ENCODE results near the gene TAF6.

Gene TAF6

DNA sequence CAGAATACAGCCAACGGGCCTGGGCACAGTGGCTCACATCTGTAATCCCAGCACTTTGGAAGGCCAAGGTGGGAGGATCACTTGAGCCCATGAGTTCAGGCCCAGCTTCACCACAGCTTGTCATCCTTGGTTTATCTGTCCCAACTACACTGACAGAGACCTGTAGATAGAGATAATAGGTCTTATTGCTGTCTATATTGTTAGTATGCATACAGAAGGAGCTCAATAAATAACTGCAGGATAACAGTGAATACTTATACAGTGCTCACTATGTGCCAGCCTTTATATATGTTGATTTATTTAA lies 1.5 kb upstream of the TAF6 start:
- no peak for DNase-seq (ENCODE audit: low read depth)

DNA sequence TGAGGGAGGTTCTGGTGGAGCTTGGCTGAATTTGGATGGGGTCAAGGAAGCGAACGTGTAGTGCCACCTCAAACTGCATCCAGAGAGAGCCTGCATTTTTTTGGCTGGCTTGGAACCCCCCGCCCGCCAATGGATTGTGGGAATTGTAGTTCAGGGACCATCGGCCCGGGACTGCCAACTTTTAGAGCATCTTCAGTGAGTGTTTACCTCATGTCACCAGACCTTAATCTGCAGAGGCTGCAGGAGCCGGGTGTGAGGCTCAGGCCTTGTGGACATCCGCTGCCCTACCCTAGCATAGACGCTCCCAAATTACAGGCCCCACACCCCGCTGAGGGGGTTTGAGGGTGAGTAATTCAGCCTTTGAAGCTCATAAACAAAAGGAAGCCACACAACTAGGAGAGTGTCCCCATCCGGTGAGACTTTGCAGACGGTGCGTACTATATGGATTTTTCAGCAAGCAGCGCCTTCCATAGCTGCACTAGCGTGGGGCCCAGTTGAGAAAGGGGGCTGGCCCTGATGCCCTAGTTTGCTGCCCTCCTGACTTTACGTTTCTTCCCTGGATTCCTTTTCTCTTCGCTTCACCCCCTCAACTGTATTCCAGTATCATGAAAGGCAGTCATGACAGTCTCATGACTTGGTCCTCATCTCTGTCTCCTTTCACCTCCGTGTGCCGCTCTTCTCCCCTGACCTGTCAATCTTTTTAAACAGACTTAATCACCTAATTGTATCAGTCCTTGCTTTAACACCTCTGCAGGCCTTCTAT lies 993 bp upstream of the TAF6 start:
- DNase-seq (ENCODE audit: low read depth) = peak; percentile 75

DNA sequence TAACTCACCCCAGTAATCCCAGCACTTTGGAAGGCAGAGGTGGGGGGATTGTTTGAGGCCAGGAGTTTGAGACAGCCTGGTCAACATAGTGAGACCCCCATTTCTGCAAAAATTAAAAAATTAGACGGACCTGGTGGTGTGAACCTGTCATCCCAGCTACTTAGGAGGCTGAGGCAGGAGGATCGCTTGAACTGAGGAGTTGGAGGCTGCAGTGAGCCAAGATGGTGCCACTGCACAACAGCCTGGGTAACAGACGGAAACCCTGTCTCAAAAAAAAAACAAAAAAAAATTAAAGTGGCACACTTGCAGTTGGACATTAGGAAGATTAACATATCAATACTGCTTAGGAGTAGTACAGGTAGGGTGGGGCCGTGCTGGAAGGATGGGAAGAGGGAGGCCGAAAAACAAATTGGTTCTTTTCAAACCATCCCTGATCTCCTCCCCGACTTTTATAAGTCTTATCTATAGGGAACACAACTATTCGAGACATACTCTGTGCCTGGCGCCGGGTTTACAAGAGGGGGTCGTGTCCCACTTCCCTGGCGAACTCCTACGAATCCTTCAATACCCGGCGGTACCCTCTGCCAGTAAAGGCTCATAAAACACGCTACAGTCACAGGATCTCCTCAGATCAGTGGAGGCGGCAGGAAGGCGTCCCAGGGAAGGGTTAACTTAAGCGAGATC lies 628 bp downstream of the TAF6 start:
- no peak for DNase-seq (ENCODE audit: low read depth)

GRCh38 chr7:100115026-100115425 lies 4.1 kb downstream of the TAF6 start:
- DNase-seq (ENCODE audit: low read depth) = no peak

DNA sequence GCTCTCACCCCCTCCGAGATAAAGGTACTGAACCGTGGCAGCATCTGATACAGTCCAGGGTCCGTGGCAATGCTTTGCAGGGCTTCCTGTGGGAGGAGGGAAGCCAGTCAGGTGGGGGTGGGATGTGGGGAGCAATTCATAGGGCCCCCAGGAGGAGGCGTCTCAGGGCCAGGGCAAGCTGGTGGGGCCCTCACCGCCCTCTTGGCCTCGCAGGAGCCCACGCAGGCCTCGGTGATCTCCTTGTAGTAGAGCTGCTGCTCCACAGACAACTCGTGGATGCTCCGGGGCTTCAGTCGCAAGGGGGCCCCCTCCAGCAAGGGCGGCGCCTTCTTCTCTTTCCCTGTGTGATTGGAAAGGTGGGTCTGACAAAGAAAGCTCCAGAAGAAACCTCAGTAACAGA lies 7.2 kb downstream of the TAF6 start:
- DNase-seq (ENCODE audit: low read depth) = no peak

- DNase-seq (ENCODE audit: low read depth) = no peak
Measured at GRCh38 chr7:100111156-100111555, 8.0 kb downstream of the TAF6 start.

DNA sequence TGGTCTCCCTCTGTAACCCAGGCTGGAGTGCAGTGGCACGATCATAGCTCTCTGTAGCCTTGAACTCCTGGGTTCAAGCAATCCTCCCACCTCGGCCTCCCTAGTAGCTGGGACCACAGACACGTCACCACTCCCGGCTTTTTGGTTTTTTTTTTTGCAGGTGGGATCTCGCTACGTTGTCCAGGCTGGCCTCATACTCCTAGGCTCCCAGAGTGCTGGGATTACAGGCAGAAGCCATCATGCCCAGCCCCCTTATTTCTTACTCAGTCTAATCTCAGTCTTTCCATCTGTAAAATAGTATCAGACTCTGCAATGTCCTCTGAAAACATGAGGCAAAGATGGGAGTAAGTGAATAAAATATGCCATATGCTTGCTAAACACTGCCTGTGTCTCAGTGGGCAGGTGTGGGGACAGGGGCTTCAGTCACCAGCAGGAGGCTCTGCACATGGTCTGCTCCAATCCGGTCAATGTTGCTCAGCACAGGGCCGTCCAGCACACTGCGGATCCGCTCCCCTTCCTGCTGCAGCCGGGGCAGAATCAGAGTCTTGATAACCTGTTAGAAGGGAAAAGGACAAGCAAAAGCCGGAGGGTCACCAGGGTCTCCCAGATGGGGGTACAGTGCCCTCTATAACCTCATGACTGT lies 9.5 kb downstream of the TAF6 start:
- no peak for DNase-seq (ENCODE audit: low read depth)

GRCh38 chr7:100107890-100108289 lies 11.3 kb downstream of the TAF6 start:
- DNase-seq (ENCODE audit: low read depth) = no peak

DNA sequence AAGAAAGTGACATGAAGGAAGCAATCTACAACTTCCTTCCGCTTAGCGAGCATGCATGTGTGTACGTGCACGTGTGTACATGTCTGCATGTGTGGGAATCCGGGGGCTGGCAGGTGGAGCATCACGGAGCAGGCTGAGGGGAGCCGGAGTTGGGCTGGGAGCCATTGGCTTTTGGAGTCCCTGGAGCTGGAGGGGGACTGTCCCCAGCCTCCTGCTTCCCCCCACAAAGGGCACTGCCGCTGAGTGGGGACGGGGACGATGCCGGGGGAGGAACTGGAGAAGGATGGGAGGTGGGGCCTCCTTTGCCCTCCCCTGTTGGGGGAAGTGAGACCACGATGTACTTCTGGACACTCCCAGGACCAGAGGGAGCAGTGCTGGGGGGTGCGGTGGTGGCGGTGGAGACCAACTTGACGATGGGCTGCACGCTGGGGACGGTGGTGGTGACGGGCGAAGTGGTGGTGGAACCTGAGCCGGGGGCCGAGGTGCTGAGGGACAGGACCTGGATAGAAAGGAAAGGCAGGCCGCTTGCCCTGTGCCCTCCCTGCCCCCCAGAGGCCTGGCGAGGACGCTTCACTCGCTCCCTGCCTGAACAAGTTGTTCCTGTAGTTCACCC lies 11.9 kb downstream of the TAF6 start:
- DNase-seq (ENCODE audit: low read depth) = no peak

DNA sequence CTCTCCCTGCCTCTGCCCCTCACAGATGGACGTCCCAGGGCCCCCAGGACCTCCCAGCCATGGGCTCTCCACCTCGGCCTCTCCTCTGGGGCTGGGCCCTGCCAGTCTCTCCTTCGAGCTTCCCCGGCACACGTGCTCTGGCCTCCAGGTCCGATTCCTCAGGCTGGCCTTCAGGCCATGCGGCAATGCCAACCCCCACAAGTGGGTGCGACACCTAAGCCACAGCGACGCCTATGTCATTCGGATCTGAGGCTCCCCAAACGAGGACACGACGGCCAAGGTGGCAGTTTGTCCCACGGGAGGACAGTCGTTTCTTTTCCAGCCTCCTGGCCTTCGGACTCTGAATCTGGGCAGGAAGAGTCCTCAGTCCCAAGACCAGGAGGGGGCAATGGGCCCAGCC lies 12.5 kb downstream of the TAF6 start:
- DNase-seq (ENCODE audit: low read depth) = no peak

DNA sequence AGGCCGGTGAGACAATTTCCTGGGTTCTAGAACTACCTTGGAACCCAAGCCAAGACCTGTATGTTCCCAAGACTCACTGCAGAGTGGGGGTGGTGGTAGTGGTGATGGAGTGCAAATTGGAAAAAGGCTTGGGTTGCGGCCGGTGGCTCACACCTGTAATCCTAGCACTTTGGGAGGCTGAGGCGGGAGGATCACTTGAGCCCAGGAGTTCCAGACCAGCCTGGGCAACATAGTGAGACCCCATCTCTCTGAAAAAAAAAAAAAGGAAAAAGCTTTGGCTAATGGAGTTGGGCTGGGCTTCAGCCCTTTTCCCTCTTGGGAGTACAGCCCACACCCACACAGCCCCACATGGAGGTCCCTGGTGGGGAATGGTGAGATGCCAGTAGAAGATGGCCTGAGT lies 13.6 kb downstream of the TAF6 start:
- no peak for DNase-seq (ENCODE audit: low read depth)

GRCh38 chr7:100102950-100103840 lies 16.0 kb downstream of the TAF6 start:
- DNase-seq (ENCODE audit: low read depth) = peak; percentile 93

GRCh38 chr7:100101016-100101862 lies 17.9 kb downstream of the TAF6 start, which contains the start of the genes AP4M1 and MCM7:
Gene AP4M1 (plus strand): TSS chr7:100101643. CDS start chr7:100101715, 72 bp downstream.
Gene MCM7 (minus strand): TSS chr7:100101397. CDS start chr7:100101294, 103 bp downstream.
- peak; percentile 99 for DNase-seq (ENCODE audit: low read depth)

GRCh38 chr7:100100420-100101015 lies 18.6 kb downstream of the TAF6 start:
- DNase-seq (ENCODE audit: low read depth) = peak; percentile 97

DNA sequence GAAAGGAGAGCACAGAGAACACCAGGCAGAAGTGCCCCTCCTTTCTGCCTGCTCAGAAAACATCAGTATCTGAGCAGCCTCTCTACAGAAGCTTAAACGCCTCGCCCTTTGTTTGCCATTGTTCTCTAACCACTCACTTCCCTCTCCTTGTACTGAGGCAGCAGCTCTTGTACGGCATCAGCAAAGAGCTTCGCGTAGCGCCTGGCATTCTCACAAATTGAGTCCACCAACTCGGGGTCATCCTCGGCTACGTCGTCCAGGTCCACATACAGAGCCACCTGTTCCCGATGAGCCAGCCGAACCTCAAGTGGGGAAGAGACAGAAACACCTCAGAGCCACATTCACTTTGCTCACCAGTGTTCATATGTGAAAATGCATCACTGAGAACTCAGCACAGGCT lies 19.7 kb downstream of the TAF6 start:
- no peak for DNase-seq (ENCODE audit: low read depth)

- no peak for DNase-seq (ENCODE audit: low read depth)
Measured at GRCh38 chr7:100098913-100099312, 20.2 kb downstream of the TAF6 start.

DNA sequence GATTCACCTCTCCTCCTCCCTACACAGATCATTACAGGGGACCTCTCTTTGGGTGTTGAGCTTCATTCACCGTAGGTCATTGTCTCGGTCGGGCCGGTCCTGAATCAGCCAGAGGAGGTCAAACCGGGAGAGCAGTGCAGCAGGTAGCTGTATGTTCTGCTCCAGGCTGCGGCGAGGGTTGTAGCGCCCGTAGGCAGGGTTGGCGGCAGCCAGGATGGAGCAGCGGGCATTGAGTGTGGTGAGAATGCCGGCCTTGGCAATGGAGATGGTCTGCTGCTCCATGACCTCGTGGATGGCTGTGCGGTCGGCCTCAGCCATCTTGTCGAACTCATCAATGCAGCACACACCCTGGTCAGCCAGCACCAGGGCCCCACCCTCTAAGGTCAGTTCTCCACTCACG lies 23.5 kb downstream of the TAF6 start:
- no peak for DNase-seq (ENCODE audit: low read depth)

GRCh38 chr7:100095289-100095688 lies 23.9 kb downstream of the TAF6 start:
- DNase-seq (ENCODE audit: low read depth) = no peak

DNA sequence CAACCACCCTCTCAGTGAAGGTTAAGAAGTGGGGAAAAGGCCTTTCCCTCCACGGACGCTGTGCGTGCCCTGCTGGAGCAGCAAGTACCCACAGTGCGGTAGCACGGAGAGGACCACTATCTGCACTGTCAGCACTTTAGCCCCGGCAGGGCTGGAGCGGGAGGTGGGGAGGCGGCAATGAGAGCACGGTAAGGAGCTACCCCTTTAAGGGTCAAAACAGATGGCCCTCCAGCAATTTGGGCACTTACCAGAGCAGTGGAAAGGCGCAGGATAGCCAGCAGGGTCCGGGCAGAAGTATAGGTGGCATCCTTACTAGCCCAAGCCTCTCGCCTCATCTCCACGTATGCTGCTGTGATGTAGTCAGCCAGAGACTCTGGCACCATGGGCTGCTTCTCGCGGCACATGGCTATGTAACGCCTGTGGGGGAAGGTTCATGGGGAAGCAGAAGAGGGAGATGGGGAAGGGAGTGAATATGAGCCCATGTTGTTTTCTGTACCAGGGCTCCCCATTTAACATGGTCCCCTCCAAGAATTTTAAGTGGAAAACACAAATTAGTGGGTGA lies 25.2 kb downstream of the TAF6 start:
- no peak for DNase-seq (ENCODE audit: low read depth)

- no peak for DNase-seq (ENCODE audit: low read depth)
Measured at GRCh38 chr7:100093498-100093897, 25.7 kb downstream of the TAF6 start.

Measured in EH (cell line).